ENCODE measurements around the gene MMP13. TPM values are rescaled to one million over a fixed set of nuclear protein-coding genes. Genes with fewer than 3 reads are reported as not detected.
A peak's percentile ranks its signal among the peaks of the same experiment; 100 is the strongest.

MMP13 gene
- total RNA-seq, 1 donor from 2014 or later, result not detected

DNA sequence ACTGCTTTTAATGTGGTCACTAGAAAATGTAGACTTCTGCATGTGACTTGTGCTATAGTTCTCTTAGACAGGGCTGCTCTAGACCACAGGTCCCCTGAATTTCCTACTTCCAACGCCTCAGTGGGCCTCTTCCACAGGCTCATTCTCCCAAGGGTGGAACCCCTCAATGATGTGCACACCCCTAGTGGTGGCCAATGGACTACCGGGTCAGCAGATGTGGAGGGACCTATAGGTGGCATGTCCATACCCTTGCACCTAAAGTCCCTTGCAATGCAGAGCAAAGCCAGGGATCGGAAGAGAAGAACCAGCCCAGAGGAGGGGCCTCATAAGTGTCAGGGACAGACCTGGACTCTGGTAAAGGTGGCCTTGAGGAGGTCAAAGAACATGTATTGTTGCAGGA, 20.0 kb downstream of the MMP13 start:
- no peak overlapping the region for H3K27ac Mint-ChIP-seq
- Histone ChIP-seq H3K27ac (no peak overlapping the region), H3K9me3 (ENCODE audit: low read depth) (no peaks in the 10 kb centered on the region), H4K20me1 (ENCODE audit: low read depth) (no peaks in the 10 kb centered on the region), H3K4me3 (no peak overlapping the region), H3K4me2 (no peak overlapping the region), H3K9ac (no peak overlapping the region), H3K79me2 (ENCODE audit: low read depth) (no peaks in the 10 kb centered on the region), H3K4me1 (no peaks in the 10 kb centered on the region), H3F3A (ENCODE audit: low read depth) (no peaks in the 10 kb centered on the region), H2AFZ (replicated peaks) (no peak overlapping the region), H3K36me3 (no peaks in the 10 kb centered on the region), H3K27me3 (no peaks in the 10 kb centered on the region)
- TF ChIP-seq, protein P1, sequence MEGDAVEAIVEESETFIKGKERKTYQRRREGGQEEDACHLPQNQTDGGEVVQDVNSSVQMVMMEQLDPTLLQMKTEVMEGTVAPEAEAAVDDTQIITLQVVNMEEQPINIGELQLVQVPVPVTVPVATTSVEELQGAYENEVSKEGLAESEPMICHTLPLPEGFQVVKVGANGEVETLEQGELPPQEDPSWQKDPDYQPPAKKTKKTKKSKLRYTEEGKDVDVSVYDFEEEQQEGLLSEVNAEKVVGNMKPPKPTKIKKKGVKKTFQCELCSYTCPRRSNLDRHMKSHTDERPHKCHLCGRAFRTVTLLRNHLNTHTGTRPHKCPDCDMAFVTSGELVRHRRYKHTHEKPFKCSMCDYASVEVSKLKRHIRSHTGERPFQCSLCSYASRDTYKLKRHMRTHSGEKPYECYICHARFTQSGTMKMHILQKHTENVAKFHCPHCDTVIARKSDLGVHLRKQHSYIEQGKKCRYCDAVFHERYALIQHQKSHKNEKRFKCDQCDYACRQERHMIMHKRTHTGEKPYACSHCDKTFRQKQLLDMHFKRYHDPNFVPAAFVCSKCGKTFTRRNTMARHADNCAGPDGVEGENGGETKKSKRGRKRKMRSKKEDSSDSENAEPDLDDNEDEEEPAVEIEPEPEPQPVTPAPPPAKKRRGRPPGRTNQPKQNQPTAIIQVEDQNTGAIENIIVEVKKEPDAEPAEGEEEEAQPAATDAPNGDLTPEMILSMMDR (IDR thresholded peaks at IDR 0.05), result peak; percentile 9
- no peak for TF ChIP-seq EZH2phosphoT487 (IDR thresholded peaks at IDR 0.05)
- H3K9me3 Mint-ChIP-seq, result no peaks in the 10 kb centered on the region
- no peaks in the 10 kb centered on the region for H3K36me3 Mint-ChIP-seq
- no peak for DNase-seq (ENCODE audit: low spot score)
- H3K4me1 Mint-ChIP-seq, result no peaks in the 10 kb centered on the region
- H3K27me3 Mint-ChIP-seq (ENCODE audit: insufficient read depth, low read depth), result peaks cover 2% of the 10 kb centered on the region
- H3K4me3 Mint-ChIP-seq, result no peak overlapping the region

DNA sequence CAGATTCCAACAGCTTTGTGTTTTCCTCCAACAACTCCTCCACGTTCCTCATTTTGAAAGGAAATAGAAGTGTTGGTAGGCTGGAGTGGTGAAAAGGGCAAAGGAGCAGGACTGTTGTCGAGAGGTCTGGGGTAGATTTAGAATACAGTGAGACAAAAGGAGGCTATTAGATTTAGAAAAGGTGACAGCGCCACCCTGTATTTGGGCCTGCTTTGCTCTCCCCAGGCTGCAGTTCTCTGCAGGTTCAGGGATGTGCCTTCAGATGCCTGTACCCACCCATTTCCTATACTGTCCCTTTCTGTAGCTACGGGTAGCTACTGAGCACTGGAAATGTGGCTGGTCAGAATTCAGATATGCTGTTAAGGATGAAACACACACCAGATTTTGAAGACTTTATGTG, 20.8 kb downstream of the MMP13 start:
- Histone ChIP-seq H2AFZ (replicated peaks) (no peak overlapping the region), H3K27me3 (no peaks in the 10 kb centered on the region), H3K36me3 (no peaks in the 10 kb centered on the region), H3K4me3 (no peak overlapping the region), H3K79me2 (ENCODE audit: low read depth) (no peaks in the 10 kb centered on the region), H3K9ac (no peak overlapping the region), H3F3A (ENCODE audit: low read depth) (no peaks in the 10 kb centered on the region), H3K9me3 (ENCODE audit: low read depth) (no peaks in the 10 kb centered on the region), H3K4me1 (no peaks in the 10 kb centered on the region), H3K27ac (no peak overlapping the region), H3K4me2 (no peak overlapping the region), H4K20me1 (ENCODE audit: low read depth) (no peaks in the 10 kb centered on the region)
- Mint-ChIP-seq H3K4me3 (no peak overlapping the region), H3K27me3 (ENCODE audit: insufficient read depth, low read depth) (peaks cover 2% of the 10 kb centered on the region), H3K4me1 (no peaks in the 10 kb centered on the region), H3K27ac (no peak overlapping the region), H3K36me3 (no peaks in the 10 kb centered on the region), H3K9me3 (no peaks in the 10 kb centered on the region)
- no peak for DNase-seq (ENCODE audit: low spot score)
- TF ChIP-seq, protein P1 (IDR thresholded peaks at IDR 0.05), result no peak
- no peak for TF ChIP-seq EZH2phosphoT487 (IDR thresholded peaks at IDR 0.05)
- no peak for TF ChIP-seq EZH2 (IDR thresholded peaks at IDR 0.05)

DNA sequence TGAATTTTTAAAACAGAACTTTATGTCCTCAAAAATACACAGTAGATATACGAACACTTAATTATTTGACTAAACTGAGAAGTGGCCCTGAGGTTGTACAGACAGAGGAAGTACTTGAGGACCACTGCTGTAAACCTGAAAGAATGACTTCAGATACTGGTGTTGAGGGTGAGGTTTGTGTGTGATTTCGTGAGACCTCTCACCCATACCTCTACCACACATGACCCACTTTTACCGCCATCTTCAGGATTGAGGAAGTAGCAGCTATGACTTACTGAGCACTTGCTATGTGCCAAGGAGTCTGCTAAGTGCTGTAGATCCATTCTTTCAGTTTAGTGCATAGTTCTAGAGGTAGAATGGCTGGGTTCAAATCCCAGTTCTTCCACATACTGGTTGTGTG, 21.9 kb downstream of the MMP13 start:
- Mint-ChIP-seq H3K27ac (no peak overlapping the region), H3K4me1 (no peaks in the 10 kb centered on the region), H3K36me3 (no peaks in the 10 kb centered on the region), H3K27me3 (ENCODE audit: insufficient read depth, low read depth) (peaks cover 2% of the 10 kb centered on the region), H3K9me3 (no peaks in the 10 kb centered on the region), H3K4me3 (no peak overlapping the region)
- H3K9me3 ChIP-seq (ENCODE audit: low read depth), result no peaks in the 10 kb centered on the region
- no peak overlapping the region for H3K27ac ChIP-seq
- H3K4me1 ChIP-seq, result no peaks in the 10 kb centered on the region
- H3K79me2 ChIP-seq (ENCODE audit: low read depth), result no peaks in the 10 kb centered on the region
- H3K27me3 ChIP-seq, result no peaks in the 10 kb centered on the region
- H4K20me1 ChIP-seq (ENCODE audit: low read depth), result no peaks in the 10 kb centered on the region
- TF ChIP-seq, protein P1 (IDR thresholded peaks at IDR 0.05), result no peak
- no peak for TF ChIP-seq EZH2phosphoT487 (IDR thresholded peaks at IDR 0.05)
- no peak for TF ChIP-seq EZH2 (IDR thresholded peaks at IDR 0.05)
- no peak overlapping the region for H3K4me2 ChIP-seq
- no peaks in the 10 kb centered on the region for H3F3A ChIP-seq (ENCODE audit: low read depth)
- H3K9ac ChIP-seq, result no peak overlapping the region
- no peak overlapping the region for H2AFZ ChIP-seq (replicated peaks)
- H3K4me3 ChIP-seq, result no peak overlapping the region
- H3K36me3 ChIP-seq, result no peaks in the 10 kb centered on the region
- no peak for DNase-seq (ENCODE audit: low spot score)

DNA sequence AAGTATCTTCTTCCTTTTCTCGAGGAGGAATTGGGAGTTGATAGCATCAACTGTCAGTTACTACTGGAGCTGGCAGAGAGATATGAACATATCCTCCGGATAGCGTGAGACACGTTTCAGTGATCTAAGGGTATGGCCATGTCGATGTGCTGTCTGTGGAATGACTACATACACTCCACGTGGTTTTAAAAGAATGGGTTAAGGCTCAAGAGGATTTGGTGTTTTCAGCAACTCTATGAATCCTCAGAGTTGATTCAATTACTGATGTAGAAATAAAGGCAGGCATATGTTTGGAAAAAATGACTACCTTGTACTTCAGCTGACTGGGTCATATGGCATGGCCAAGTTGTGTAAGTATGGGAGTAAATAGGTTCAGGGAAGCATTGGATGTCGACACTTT, 22.9 kb downstream of the MMP13 start:
- H3K9me3 ChIP-seq (ENCODE audit: low read depth), result no peaks in the 10 kb centered on the region
- Mint-ChIP-seq H3K4me3 (no peak overlapping the region), H3K9me3 (no peaks in the 10 kb centered on the region), H3K36me3 (no peaks in the 10 kb centered on the region), H3K27ac (no peak overlapping the region), H3K4me1 (no peaks in the 10 kb centered on the region), H3K27me3 (ENCODE audit: insufficient read depth, low read depth) (peaks cover 2% of the 10 kb centered on the region)
- H3K27me3 ChIP-seq, result no peaks in the 10 kb centered on the region
- H3F3A ChIP-seq (ENCODE audit: low read depth), result no peaks in the 10 kb centered on the region
- H3K9ac ChIP-seq, result no peak overlapping the region
- H3K36me3 ChIP-seq, result no peaks in the 10 kb centered on the region
- TF ChIP-seq, protein P1 (IDR thresholded peaks at IDR 0.05), result no peak
- TF ChIP-seq EZH2phosphoT487 (IDR thresholded peaks at IDR 0.05), result no peak
- no peak for TF ChIP-seq EZH2 (IDR thresholded peaks at IDR 0.05)
- no peak for DNase-seq (ENCODE audit: low spot score)
- no peaks in the 10 kb centered on the region for H3K79me2 ChIP-seq (ENCODE audit: low read depth)
- H4K20me1 ChIP-seq (ENCODE audit: low read depth), result no peaks in the 10 kb centered on the region
- no peak overlapping the region for H3K4me3 ChIP-seq
- no peaks in the 10 kb centered on the region for H3K4me1 ChIP-seq
- H3K27ac ChIP-seq, result no peak overlapping the region
- no peak overlapping the region for H3K4me2 ChIP-seq
- no peak overlapping the region for H2AFZ ChIP-seq (replicated peaks)
